Caco-2 (cell line): ENCODE results near the gene MAN1A1. TPM values are rescaled to one million over a fixed set of nuclear protein-coding genes. Genes with fewer than 3 reads are reported as not detected.

ENCODE experiments used
- BruUV-seq: library from RNA; stranded (reverse); fragments of 400-500 nt; replicated peaks from 2 replicates; lab custom pipeline; 2021; lab: Mats Ljungman, UMichigan
- CTCF ChIA-PET: fragments of 300-600 bp; sonication (Branson Sonifier 250); formaldehyde crosslinking; loops from one replicate; lab custom pipeline; 2022; ENCODE audit warnings: antibody characterized with exemption; lab: Charles Lee
- POLR2A ChIA-PET: fragments of 300-600 bp; sonication (Branson Sonifier 250); formaldehyde crosslinking; loops from one replicate; lab custom pipeline; 2022; ENCODE audit warnings: antibody characterized with exemption; lab: Charles Lee
- DNase-seq, 2 experiments: peaks; one replicate each; pipeline versions ENCODE4 v3.0.0 to v3.0.0-alpha.2; 2020 to 2022
- H3K27me3 ChIP-seq: replicated peaks from 2 replicates; pipeline ENCODE4 v1.6.0; 2011; ENCODE audit warnings: low read length; ENCODE audit not compliant: control insufficient read depth, insufficient read depth
- H3K36me3 ChIP-seq: 2 replicates; pipeline ENCODE4 v1.5.1; 2011; ENCODE audit warnings: low read length; ENCODE audit not compliant: control insufficient read depth, insufficient read depth
- H3K4me1 ChIP-seq: fragments of 250-450 bp; sonication (Bioruptor Pico); 2 replicates; pipeline ENCODE4 v1.5.1; 2020; ENCODE audit warnings: mild to moderate bottlenecking
- H3K4me3 ChIP-seq: 2 replicates; pipeline ENCODE4 v1.5.1; 2011; ENCODE audit warnings: low read depth, mild to moderate bottlenecking, control low read depth, low read length
- H3K9me3 ChIP-seq: fragments of 250-450 bp; sonication (Bioruptor Pico); 2 replicates; pipeline ENCODE4 v1.5.1; 2020; ENCODE audit warnings: mild to moderate bottlenecking, moderate library complexity
- H3K27ac Mint-ChIP-seq: one replicate; pipeline ENCODE4 v1.8.0; 2022; ENCODE audit warnings: mixed read lengths; ENCODE audit not compliant: unreplicated experiment
- H3K27me3 Mint-ChIP-seq: one replicate; pipeline ENCODE4 v1.8.0; 2022; ENCODE audit warnings: mixed read lengths; ENCODE audit not compliant: insufficient read depth, unreplicated experiment
- H3K36me3 Mint-ChIP-seq: one replicate; pipeline ENCODE4 v1.8.0; 2022; ENCODE audit warnings: mild to moderate bottlenecking, mixed read lengths; ENCODE audit not compliant: insufficient read depth, unreplicated experiment
- H3K4me1 Mint-ChIP-seq: one replicate; pipeline ENCODE4 v1.8.0; 2022; ENCODE audit warnings: low read depth, mixed read lengths; ENCODE audit not compliant: unreplicated experiment
- H3K4me3 Mint-ChIP-seq: one replicate; pipeline ENCODE4 v1.8.0; 2022; ENCODE audit warnings: mild to moderate bottlenecking, moderate library complexity, mixed read lengths; ENCODE audit not compliant: unreplicated experiment
- H3K9me3 Mint-ChIP-seq: one replicate; pipeline ENCODE4 v1.8.0; 2022; ENCODE audit warnings: mixed read lengths; ENCODE audit not compliant: unreplicated experiment
- CTCF ChIP-seq, 2 experiments: fragments of 200-600 bp in 1 of 2; IDR thresholded peaks; 1 replicate in 1 of 2; 2 replicates in 1 of 2; pipeline versions ENCODE4 v1.5.1 to v1.8.0; 2011 to 2022; ENCODE audit warnings: antibody characterized with exemption in 1 of 2, control low read depth in 1 of 2, inconsistent platforms in 1 of 2, low read depth in 1 of 2, low read length in 1 of 2, mild to moderate bottlenecking in 1 of 2, moderate library complexity in 1 of 2; ENCODE audit not compliant: insufficient read depth in 1 of 2, severe bottlenecking in 1 of 2, unreplicated experiment in 1 of 2
- intact Hi-C: fragments of 100-400 bp; cut with micrococcal nuclease; formaldehyde crosslinking; loops from one replicate; pipeline ENCODE4 v1.10.0; 2022; ENCODE audit not compliant: unreplicated experiment
- total RNA-seq: library from RNA; stranded (reverse); gene quantifications from 2 replicates; pipeline ENCODE4 v1.2.3, GENCODE V29; 2022

Gene MAN1A1
- total RNA-seq, 1 experiment from 2014 or later, result 28.7 TPM

- no peaks in the 10 kb centered on the region for H3K4me1 Mint-ChIP-seq
- H3K27me3 Mint-ChIP-seq, result no peaks in the 10 kb centered on the region
- peaks cover 24% of the 10 kb centered on the region for H3K36me3 Mint-ChIP-seq
- Histone ChIP-seq H3K36me3 (no peaks in the 10 kb centered on the region; the same call in 1 of the 2 replicates), H3K4me3 (no peak overlapping the region), H3K4me1 (no peaks in the 10 kb centered on the region), H3K27me3 (no peaks in the 10 kb centered on the region), H3K9me3 (no peaks in the 10 kb centered on the region)
- ChIA-PET POLR2A (no interaction called here), CTCF (no interaction called here)
- intact Hi-C loops, result no loop called here
- DNase-seq, result no peak
- TF ChIP-seq CTCF (IDR thresholded peaks at IDR 0.05; ENCODE audit: insufficient read depth in 1 of 2, low read depth in 1 of 2, low read length in 1 of 2, severe bottlenecking in 1 of 2, unreplicated experiment in 1 of 2), result no peak
- H3K27ac Mint-ChIP-seq, result no peak overlapping the region
- no peak overlapping the region for H3K4me3 Mint-ChIP-seq
- no TSS peak for BruUV-seq
- no peaks in the 10 kb centered on the region for H3K9me3 Mint-ChIP-seq
These were observed 152.3 kb downstream of the MAN1A1 start for GRCh38 chr6:119197271-119197670.

- Mint-ChIP-seq H3K9me3 (no peaks in the 10 kb centered on the region), H3K27me3 (no peaks in the 10 kb centered on the region), H3K27ac (no peak overlapping the region), H3K4me3 (no peak overlapping the region), H3K36me3 (peaks cover 24% of the 10 kb centered on the region), H3K4me1 (no peaks in the 10 kb centered on the region)
- no peak for DNase-seq
- intact Hi-C loops, result no loop called here
- Histone ChIP-seq H3K27me3 (no peaks in the 10 kb centered on the region), H3K4me3 (no peak overlapping the region), H3K4me1 (no peaks in the 10 kb centered on the region), H3K36me3 (no peaks in the 10 kb centered on the region; the same call in 1 of the 2 replicates), H3K9me3 (no peaks in the 10 kb centered on the region)
- BruUV-seq, result no TSS peak
- no peak for TF ChIP-seq CTCF (IDR thresholded peaks at IDR 0.05; ENCODE audit: insufficient read depth in 1 of 2, low read depth in 1 of 2, low read length in 1 of 2, severe bottlenecking in 1 of 2, unreplicated experiment in 1 of 2)
- CTCF ChIA-PET, result no interaction called here
- POLR2A ChIA-PET, result no interaction called here
These were observed 152.8 kb downstream of the MAN1A1 start for GRCh38 chr6:119196715-119197114.

- no peaks in the 10 kb centered on the region for H3K4me1 Mint-ChIP-seq
- no peaks in the 10 kb centered on the region for H3K9me3 ChIP-seq
- POLR2A ChIA-PET, result no interaction called here
- no peak overlapping the region for H3K4me3 Mint-ChIP-seq
- intact Hi-C loops, result no loop called here
- no peaks in the 10 kb centered on the region for H3K9me3 Mint-ChIP-seq
- H3K4me3 ChIP-seq, result no peak overlapping the region
- H3K27ac Mint-ChIP-seq, result no peak overlapping the region
- CTCF ChIA-PET, result no interaction called here
- no peaks in the 10 kb centered on the region for H3K27me3 Mint-ChIP-seq
- H3K27me3 ChIP-seq, result no peaks in the 10 kb centered on the region
- no peak for TF ChIP-seq CTCF (IDR thresholded peaks at IDR 0.05; ENCODE audit: insufficient read depth in 1 of 2, low read depth in 1 of 2, low read length in 1 of 2, severe bottlenecking in 1 of 2, unreplicated experiment in 1 of 2)
- peaks cover 19% of the 10 kb centered on the region for H3K36me3 Mint-ChIP-seq
- BruUV-seq, result no TSS peak
- H3K4me1 ChIP-seq, result no peaks in the 10 kb centered on the region
- DNase-seq, result no peak
- H3K36me3 ChIP-seq, result no peaks in the 10 kb centered on the region; the same call in 1 of the 2 replicates
These were observed 153.7 kb downstream of the MAN1A1 start for GRCh38 chr6:119195848-119196247.
